ENCODE measurements around the gene SLC22A13.
"Not testable (repeated sequence)": the region's sequence is repeated elsewhere in the genome, so short reads cannot be mapped to it uniquely, and the experiment has no call there.

SLC22A13 gene

GRCh38 chr3:38297947-38298711 is 32.5 kb downstream of the SLC22A13 start:
- no peak for DNase-seq (ENCODE audit: low read depth in 2 of 2, low spot score in 1 of 2)

DNA sequence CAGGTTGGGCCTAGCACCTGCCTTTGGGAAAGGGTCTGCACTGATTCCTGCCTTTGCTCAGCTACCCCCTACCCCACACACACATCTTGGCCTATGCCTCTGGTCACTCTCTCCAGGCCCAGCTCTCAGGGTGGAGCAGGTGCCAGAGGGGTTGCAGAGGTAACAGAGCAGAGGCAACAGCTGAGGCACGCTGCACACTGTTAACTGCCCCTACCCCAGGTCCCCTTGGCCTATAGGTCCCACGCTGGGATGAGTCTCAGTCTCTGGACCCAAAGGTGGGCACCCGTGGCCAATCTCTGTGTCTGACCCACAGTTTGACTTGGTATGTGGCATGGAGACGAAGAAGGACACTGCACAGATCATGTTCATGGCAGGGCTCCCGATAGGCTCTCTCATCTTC is 41.3 kb downstream of the SLC22A13 start:
- DNase-seq (ENCODE audit: low read depth in 2 of 2, low spot score in 1 of 2), result no peak

- no peak for DNase-seq (ENCODE audit: low read depth in 2 of 2, low spot score in 1 of 2)
Measured at GRCh38 chr3:38307599-38307998, 42.0 kb downstream of the SLC22A13 start.

- DNase-seq (ENCODE audit: low read depth in 2 of 2, low spot score in 1 of 2), result no peak
Measured at GRCh38 chr3:38308456-38308855, 42.8 kb downstream of the SLC22A13 start.

- DNase-seq (ENCODE audit: low read depth in 2 of 2, low spot score in 1 of 2), result no peak
Measured at GRCh38 chr3:38311476-38311875, 45.9 kb downstream of the SLC22A13 start.

- DNase-seq (ENCODE audit: low read depth in 2 of 2, low spot score in 1 of 2), result no peak
Measured at GRCh38 chr3:38311941-38312340, 46.3 kb downstream of the SLC22A13 start.

GRCh38 chr3:38312356-38312755 is 46.7 kb downstream of the SLC22A13 start:
- no peak for DNase-seq (ENCODE audit: low read depth in 2 of 2, low spot score in 1 of 2)

- no peak for DNase-seq (ENCODE audit: low read depth in 2 of 2, low spot score in 1 of 2)
Measured at GRCh38 chr3:38313263-38313662, 47.7 kb downstream of the SLC22A13 start.

GRCh38 chr3:38313695-38314094 is 48.1 kb downstream of the SLC22A13 start:
- no peak for DNase-seq (ENCODE audit: low read depth in 2 of 2, low spot score in 1 of 2)

GRCh38 chr3:38314112-38314763 is 48.6 kb downstream of the SLC22A13 start:
- no peak for DNase-seq (ENCODE audit: low read depth in 2 of 2, low spot score in 1 of 2)

DNA sequence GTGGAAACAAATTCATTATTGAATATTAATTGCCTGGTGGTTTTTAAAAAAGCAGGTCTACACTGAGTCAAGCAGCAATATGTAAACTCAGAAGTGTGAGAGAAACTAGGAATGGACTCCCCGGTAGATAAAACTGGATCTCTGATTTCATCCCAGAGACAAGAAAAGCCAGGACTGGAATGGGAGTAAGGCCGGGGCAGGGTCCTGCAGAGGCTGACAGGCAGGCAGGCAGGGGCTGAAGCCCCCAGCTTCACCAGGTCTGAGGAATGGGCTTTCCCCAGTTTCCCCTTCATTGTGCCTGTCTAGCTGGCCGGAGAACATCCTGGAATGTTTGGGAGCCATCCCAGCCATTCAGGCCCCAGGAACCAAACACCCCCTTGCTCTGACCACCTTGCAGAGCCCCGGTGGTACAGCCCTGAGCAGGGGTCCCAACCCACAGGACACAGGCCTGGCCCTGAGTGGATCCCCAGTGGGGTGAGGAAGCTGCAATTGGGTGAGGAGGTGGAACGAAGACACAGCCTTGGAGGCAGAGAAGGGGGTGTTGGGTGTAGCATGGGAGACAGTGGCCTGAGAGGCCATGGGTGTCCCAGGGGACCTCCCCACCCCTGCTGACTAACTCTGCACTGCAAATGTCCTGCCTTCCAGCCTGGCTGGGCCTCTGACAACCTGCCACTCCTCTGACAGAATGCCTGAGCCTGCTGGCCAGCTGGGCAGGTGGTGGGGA is 49.3 kb downstream of the SLC22A13 start:
- DNase-seq (ENCODE audit: low read depth in 2 of 2, low spot score in 1 of 2), result no peak

DNA sequence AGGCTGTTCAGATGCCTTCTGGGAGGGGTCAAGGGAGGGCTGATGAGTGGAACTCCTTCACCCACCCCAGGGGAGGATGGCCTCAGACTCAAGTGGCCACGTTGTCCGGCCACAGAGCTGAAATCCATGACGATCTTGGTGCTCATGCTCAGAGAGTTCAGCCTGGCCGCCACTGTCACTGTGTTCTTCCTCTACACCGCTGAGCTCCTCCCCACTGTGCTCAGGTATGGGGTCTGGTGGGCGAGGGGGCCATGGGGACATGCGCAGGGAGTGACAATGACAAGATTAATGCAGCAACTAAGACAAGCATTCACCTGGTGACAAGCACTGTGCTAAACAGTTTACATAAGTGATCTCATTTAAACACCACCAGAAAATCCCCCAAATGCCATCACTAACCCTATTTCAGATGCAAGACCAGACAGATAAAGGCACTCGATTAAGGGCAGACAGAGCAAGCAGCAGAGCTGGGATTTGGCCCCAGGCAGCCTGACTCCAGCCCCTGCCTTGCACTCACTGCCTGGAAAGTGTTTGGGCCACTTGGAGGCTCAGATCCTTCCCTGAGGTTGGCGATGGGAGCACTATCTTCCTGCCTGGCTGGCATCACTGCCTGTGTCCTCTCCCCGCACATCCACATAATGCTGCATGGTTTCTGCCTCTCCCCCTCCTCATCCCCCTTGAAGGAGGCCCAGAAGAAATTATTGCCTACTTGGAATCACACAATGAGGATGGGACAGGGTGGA is 50.0 kb downstream of the SLC22A13 start:
- DNase-seq (ENCODE audit: low read depth in 2 of 2, low spot score in 1 of 2), result no peak

GRCh38 chr3:38316356-38317191 is 51.0 kb downstream of the SLC22A13 start:
- DNase-seq (ENCODE audit: low read depth in 2 of 2, low spot score in 1 of 2), result no peak

GRCh38 chr3:38317192-38317759 is 51.7 kb downstream of the SLC22A13 start:
- DNase-seq (ENCODE audit: low read depth in 2 of 2, low spot score in 1 of 2), result no peak

DNA sequence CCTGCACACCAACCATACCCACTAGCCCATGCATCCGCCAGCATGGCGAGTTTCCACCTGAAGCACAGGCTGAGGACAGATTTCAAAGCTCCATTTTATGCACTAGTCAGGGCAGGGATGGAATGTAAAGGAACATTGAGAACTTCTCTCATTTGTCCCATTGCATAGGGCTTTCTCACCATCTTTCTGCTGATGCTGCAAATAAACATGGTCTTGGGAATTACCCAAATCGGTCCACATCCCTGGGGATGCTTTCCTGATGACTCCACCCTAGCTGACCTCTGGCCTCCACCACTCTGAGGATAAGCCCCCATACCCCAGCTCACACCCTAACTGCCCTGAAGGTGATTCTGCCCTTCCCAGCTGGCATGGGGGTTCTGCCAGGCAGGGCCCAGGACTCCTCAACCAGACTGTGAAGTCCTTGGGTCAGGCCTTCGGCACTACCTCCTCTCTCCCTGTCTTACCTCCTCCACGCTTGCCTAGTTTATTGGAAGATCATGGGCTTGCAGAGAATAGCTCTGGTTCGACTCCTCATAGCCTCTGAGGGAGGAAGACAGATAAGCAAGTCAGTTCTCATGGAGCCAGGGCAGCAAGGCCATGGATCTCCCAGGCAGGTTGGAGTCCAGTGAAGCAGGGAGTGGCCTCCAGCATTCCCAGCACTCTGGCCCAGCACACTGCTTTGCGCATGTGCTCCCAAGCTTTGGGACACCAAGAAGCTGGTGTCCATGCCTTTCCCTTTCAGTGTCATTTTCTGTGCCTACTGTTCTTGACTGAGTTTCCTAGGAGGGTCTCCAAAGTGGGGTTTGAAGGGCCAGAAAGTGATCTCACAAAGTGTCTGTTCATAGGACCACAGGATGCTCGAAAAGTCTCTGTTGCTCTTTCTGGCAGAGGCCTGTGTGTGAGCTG is 53.4 kb downstream of the SLC22A13 start:
- DNase-seq (ENCODE audit: low read depth in 2 of 2, low spot score in 1 of 2), result no peak

GRCh38 chr3:38320638-38321037 is 55.0 kb downstream of the SLC22A13 start:
- not testable (repeated sequence) for DNase-seq (ENCODE audit: low read depth in 2 of 2, low spot score in 1 of 2)

DNA sequence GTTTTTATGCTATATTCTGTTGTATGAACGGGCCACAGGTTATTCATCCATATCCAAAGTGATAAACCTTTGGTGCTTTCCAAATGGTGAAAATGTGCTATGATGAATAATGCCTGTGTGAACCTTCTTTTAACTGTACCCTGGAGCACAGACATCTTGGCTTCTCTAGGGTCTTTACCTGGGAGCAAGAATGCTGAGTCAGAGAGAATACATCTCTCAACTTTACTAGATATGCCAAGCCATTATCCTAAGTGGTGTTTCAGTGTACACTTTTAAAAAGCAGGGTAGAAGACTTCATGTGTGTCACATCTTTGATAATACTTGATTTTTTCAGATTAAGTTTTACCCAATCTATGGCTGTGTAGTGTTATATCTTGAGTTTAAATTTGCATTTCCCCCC is 57.4 kb downstream of the SLC22A13 start:
- DNase-seq (ENCODE audit: low read depth in 2 of 2, low spot score in 1 of 2), result no peak

- DNase-seq (ENCODE audit: low read depth in 2 of 2, low spot score in 1 of 2), result no peak
Measured at GRCh38 chr3:38325256-38325655, 59.6 kb downstream of the SLC22A13 start.

- no peak for DNase-seq (ENCODE audit: low read depth in 2 of 2, low spot score in 1 of 2)
Measured at GRCh38 chr3:38327335-38328009, 61.9 kb downstream of the SLC22A13 start.
